GM23338 (cell line): Measurements from ENCODE around the gene SRP68.

Experiments
- EZH2 ChIP-seq: fragments of 200-600 bp; sonication (generic); IDR thresholded peaks from one replicate; pipeline ENCODE4 v1.8.0; 2017; ENCODE audit warnings: antibody characterized with exemption, mild to moderate bottlenecking, low read depth; ENCODE audit not compliant: unreplicated experiment
- REST ChIP-seq: IDR thresholded peaks from one replicate; pipeline ENCODE4 v1.6.1; 2018; ENCODE audit warnings: antibody characterized with exemption; ENCODE audit not compliant: unreplicated experiment

GRCh38 chr17:76065775-76066174 is 6.5 kb downstream of the SRP68 start:
- TF ChIP-seq REST: no peak
- TF ChIP-seq EZH2: no peak
